ENCODE measurements around the gene USO1.

USO1 gene

GRCh38 chr4:75771607-75772006 is 47.2 kb downstream of the USO1 start:
- Histone ChIP-seq H3K9me3 (no peaks in the 10 kb centered on the region), H3K4me3 (ENCODE audit: low read depth, low read length) (no peak overlapping the region), H3K4me1 (no peaks in the 10 kb centered on the region), H3K27me3 (no peaks in the 10 kb centered on the region), H3K36me3 (peaks cover 24% of the 10 kb centered on the region)
- TF ChIP-seq, protein P1, sequence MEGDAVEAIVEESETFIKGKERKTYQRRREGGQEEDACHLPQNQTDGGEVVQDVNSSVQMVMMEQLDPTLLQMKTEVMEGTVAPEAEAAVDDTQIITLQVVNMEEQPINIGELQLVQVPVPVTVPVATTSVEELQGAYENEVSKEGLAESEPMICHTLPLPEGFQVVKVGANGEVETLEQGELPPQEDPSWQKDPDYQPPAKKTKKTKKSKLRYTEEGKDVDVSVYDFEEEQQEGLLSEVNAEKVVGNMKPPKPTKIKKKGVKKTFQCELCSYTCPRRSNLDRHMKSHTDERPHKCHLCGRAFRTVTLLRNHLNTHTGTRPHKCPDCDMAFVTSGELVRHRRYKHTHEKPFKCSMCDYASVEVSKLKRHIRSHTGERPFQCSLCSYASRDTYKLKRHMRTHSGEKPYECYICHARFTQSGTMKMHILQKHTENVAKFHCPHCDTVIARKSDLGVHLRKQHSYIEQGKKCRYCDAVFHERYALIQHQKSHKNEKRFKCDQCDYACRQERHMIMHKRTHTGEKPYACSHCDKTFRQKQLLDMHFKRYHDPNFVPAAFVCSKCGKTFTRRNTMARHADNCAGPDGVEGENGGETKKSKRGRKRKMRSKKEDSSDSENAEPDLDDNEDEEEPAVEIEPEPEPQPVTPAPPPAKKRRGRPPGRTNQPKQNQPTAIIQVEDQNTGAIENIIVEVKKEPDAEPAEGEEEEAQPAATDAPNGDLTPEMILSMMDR (IDR thresholded peaks at IDR 0.05; ENCODE audit: low read depth, low read length), result no peak
- no peak for DNase-seq

DNA sequence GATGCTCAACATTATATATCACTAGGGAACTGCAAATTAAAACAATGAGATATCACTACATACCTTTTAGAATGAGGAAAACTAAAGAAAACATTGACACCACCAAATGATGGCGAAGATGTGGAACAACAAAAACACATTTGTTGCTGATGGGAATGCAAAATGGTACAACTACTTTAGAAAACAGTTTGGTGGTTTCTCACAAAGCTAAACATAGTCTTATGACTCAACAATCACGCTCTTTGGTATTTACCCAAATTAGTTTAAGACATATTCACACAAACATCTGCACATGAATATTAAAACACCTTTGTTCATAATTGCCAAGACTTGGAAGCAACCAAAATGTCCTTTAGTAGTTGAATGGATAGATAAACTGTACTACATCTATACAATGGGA is 53.2 kb downstream of the USO1 start:
- DNase-seq, result no peak
- peaks cover 39% of the 10 kb centered on the region for H3K36me3 ChIP-seq

DNA sequence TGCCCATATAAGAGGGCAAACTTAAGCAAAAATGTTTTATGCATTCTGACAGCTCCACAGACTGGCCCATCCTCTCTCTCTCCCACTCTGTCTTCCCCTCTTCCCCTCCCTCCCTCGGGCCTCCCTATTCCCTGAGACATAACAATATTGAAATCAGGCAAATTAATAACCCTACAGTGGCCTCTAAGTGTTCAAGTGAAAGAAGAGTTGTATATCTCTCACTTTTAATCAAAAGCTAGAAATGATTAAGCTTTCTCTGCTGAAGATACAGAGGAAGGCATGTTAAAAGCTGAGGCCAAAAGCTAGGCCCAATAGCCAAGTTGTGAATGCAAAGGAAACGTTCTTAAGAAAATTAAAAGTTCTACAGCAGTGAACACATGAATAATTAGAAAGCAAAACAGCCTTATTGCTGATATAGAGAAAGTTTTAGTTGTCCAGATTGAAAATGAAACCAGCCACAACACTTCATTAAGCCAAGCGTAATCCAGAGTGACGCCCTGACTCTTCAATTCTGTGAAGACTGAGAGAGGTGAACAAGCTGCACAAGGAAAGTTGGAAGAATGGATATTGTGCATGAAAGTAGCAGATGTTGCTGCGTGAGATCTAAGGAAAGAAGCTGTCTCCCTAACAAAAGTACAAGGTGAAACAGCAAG is 54.9 kb downstream of the USO1 start:
- no peaks in the 10 kb centered on the region for H3K4me1 ChIP-seq
- H3K27me3 ChIP-seq, result no peaks in the 10 kb centered on the region
- TF ChIP-seq, protein P1 (IDR thresholded peaks at IDR 0.05; ENCODE audit: low read depth, low read length), result no peak
- H3K4me3 ChIP-seq (ENCODE audit: low read depth, low read length), result no peak overlapping the region
- peaks cover 38% of the 10 kb centered on the region for H3K36me3 ChIP-seq
- H3K9me3 ChIP-seq, result no peaks in the 10 kb centered on the region
- DNase-seq, result no peak

More for the DNA sequence above, 53.2 kb downstream of the USO1 start:
- H3K27me3 ChIP-seq, result no peaks in the 10 kb centered on the region
- H3K4me3 ChIP-seq (ENCODE audit: low read depth, low read length), result no peak overlapping the region
- no peaks in the 10 kb centered on the region for H3K4me1 ChIP-seq
- H3K9me3 ChIP-seq, result no peaks in the 10 kb centered on the region
- TF ChIP-seq, protein P1 (IDR thresholded peaks at IDR 0.05; ENCODE audit: low read depth, low read length), result no peak

DNA sequence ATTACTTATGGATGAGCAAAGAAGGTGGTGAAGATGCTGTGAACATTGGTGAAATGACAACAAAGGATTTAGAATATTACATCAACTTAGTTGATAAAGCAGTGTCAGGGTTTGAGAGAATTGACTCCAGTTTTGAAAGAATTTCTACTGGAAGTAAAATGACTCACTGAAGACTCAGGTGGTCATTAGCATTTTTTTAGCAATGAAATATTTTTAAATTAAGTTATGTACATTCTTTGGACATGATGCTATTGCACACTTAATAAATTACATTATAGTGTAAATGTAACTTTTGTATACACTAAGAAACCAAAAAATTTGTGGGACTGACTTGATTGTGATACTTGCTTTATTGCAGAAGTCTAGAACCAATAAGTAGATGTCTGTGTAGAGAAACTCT is 56.9 kb downstream of the USO1 start:
- TF ChIP-seq, protein P1 (IDR thresholded peaks at IDR 0.05; ENCODE audit: low read depth, low read length), result no peak
- no peaks in the 10 kb centered on the region for H3K27me3 ChIP-seq
- peaks cover 22% of the 10 kb centered on the region for H3K36me3 ChIP-seq
- no peaks in the 10 kb centered on the region for H3K4me1 ChIP-seq
- H3K4me3 ChIP-seq (ENCODE audit: low read depth, low read length), result no peak overlapping the region
- no peak for DNase-seq
- H3K9me3 ChIP-seq, result no peaks in the 10 kb centered on the region

DNA sequence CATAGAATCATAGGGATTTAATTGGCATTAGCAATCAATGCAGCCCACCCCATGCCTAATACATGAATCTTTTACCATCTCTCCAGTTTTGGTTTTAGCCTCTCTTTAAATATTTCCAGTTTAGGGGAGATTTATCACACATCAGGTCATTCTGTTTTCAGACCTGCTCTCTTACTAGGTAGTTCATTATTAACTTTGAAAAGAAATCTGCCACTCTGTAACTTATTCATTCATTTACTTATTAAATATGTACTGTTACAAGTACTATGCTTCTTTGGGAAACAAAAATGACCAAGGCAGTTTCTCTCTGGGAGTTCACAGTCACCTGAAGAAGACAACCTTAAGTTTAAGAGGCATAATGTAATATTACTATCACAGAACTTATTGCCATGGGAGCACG is 62.1 kb downstream of the USO1 start:
- no peaks in the 10 kb centered on the region for H3K27me3 ChIP-seq
- DNase-seq, result no peak
- TF ChIP-seq, protein P1 (IDR thresholded peaks at IDR 0.05; ENCODE audit: low read depth, low read length), result no peak
- H3K4me3 ChIP-seq (ENCODE audit: low read depth, low read length), result no peak overlapping the region
- no peaks in the 10 kb centered on the region for H3K4me1 ChIP-seq
- H3K36me3 ChIP-seq, result peaks cover 5% of the 10 kb centered on the region
- no peaks in the 10 kb centered on the region for H3K9me3 ChIP-seq

DNA sequence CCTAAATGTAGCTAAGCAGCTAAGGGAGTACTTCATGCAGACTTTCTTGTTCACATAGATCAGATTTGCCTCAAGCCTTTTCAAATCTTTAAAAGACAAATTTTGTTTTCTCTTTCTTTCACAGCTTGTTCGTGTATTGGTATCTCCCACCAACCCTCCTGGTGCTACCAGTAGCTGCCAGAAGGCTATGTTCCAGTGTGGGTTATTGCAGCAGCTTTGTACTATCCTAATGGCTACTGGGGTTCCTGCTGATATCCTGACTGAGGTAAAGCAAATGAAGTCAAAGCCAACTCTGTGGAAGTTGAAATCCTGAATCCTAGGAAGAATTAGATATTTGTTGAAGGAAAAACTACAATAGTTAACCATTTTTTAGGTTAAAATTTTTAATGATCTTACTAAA is 62.6 kb downstream of the USO1 start:
- Histone ChIP-seq H3K4me1 (no peaks in the 10 kb centered on the region), H3K36me3 (peaks cover 5% of the 10 kb centered on the region), H3K27me3 (no peaks in the 10 kb centered on the region), H3K4me3 (ENCODE audit: low read depth, low read length) (no peak overlapping the region), H3K9me3 (no peaks in the 10 kb centered on the region)
- TF ChIP-seq, protein P1 (IDR thresholded peaks at IDR 0.05; ENCODE audit: low read depth, low read length), result no peak
- no peak for DNase-seq
